Nephron (organoid): ENCODE measurements around the gene DNMT3A.

Experiments
- H3K27ac Mint-ChIP-seq, 3 experiments: 2 replicates each; pipeline ENCODE4 v1.8.0; 2020; ENCODE audit warnings: mixed read lengths in 3 of 3, mild to moderate bottlenecking in 2 of 3, moderate library complexity in 1 of 3
- H3K27me3 Mint-ChIP-seq: 2 replicates; pipeline ENCODE4 v1.8.0; 2021; ENCODE audit warnings: low read depth, mild to moderate bottlenecking, moderate library complexity, mixed read lengths
- H3K36me3 Mint-ChIP-seq: 2 replicates; pipeline ENCODE4 v1.8.0; 2020; ENCODE audit warnings: low read depth, mixed read lengths
- H3K4me1 Mint-ChIP-seq: 2 replicates; pipeline ENCODE4 v1.8.0; 2020; ENCODE audit warnings: mixed read lengths
- H3K4me3 Mint-ChIP-seq, 3 experiments: 2 replicates each; pipeline ENCODE4 v1.8.0; 2020; ENCODE audit warnings: mild to moderate bottlenecking in 3 of 3, mixed read lengths in 3 of 3, moderate library complexity in 2 of 3
- H3K9me3 Mint-ChIP-seq: 2 replicates; pipeline ENCODE4 v1.8.0; 2020; ENCODE audit warnings: mixed read lengths
- CTCF ChIP-seq, 3 experiments: fragments of 200-600 bp; sonication (generic); IDR thresholded peaks; one replicate each; pipeline ENCODE4 v1.5.0; 2021; ENCODE audit warnings: antibody characterized with exemption in 3 of 3; ENCODE audit not compliant: unreplicated experiment in 3 of 3

The DNMT3A gene

DNA sequence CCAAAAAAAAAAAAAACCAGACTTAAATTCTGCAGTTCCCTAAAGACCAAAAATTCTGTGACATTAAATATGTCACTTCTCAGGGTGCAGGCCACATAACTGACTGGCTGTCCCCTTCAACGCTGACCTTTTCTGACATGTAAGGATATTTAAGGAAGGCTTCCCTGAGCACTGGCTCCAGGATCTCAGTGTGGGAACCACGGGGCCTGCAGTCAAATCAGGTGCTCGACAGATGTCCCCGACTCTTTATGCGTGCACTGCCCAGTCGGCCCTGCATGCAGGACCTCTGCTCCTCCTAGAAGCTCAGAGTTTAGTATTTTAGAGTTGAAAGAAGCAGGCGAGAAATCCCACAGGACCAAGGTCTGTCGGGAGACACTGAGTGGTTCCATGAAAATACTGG, 104.0 kb downstream of the DNMT3A start:
- Mint-ChIP-seq H3K4me3 (no peak overlapping the region), H3K9me3 (no peaks in the 10 kb centered on the region), H3K27me3 (peaks cover 3% of the 10 kb centered on the region), H3K4me1 (peaks cover 6% of the 10 kb centered on the region), H3K27ac (no peak overlapping the region), H3K36me3 (peaks cover 83% of the 10 kb centered on the region)
- TF ChIP-seq CTCF (IDR thresholded peaks at IDR 0.05; ENCODE audit: unreplicated experiment in 3 of 3), result no peak

DNA sequence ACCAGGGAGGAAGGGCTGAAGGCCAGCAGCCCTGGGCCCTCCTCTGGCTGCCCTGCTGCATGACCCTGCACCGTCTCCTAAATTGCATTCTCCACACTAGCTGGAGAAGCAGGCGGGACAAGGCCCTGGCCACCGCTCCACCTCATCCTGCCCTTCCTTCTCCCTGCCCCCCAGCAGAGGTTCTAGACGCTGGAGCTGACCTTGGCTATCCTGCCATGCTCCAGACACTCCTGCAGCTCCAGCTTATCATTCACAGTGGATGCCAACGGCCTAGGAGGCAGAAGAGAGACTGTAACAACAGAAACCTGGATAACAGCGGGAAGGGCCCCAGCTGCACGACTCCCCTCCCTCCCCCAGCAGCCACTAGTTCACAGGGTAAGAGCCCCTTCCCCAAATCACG, 105.0 kb downstream of the DNMT3A start:
- H3K27me3 Mint-ChIP-seq, result peaks cover 3% of the 10 kb centered on the region
- H3K27ac Mint-ChIP-seq, result no peak overlapping the region
- peaks cover 10% of the 10 kb centered on the region for H3K4me1 Mint-ChIP-seq
- H3K36me3 Mint-ChIP-seq, result peaks cover 82% of the 10 kb centered on the region
- TF ChIP-seq CTCF (IDR thresholded peaks at IDR 0.05; ENCODE audit: unreplicated experiment in 3 of 3), result no peak
- no peak overlapping the region for H3K4me3 Mint-ChIP-seq
- no peaks in the 10 kb centered on the region for H3K9me3 Mint-ChIP-seq

- Mint-ChIP-seq H3K27ac (no peak overlapping the region), H3K27me3 (peaks cover 3% of the 10 kb centered on the region), H3K9me3 (no peaks in the 10 kb centered on the region), H3K36me3 (peaks cover 65% of the 10 kb centered on the region), H3K4me1 (peaks cover 19% of the 10 kb centered on the region), H3K4me3 (no peak overlapping the region)
- no peak for TF ChIP-seq CTCF (IDR thresholded peaks at IDR 0.05; ENCODE audit: unreplicated experiment in 3 of 3)
Measured at GRCh38 chr2:25234738-25235137, 107.0 kb downstream of the DNMT3A start.

DNA sequence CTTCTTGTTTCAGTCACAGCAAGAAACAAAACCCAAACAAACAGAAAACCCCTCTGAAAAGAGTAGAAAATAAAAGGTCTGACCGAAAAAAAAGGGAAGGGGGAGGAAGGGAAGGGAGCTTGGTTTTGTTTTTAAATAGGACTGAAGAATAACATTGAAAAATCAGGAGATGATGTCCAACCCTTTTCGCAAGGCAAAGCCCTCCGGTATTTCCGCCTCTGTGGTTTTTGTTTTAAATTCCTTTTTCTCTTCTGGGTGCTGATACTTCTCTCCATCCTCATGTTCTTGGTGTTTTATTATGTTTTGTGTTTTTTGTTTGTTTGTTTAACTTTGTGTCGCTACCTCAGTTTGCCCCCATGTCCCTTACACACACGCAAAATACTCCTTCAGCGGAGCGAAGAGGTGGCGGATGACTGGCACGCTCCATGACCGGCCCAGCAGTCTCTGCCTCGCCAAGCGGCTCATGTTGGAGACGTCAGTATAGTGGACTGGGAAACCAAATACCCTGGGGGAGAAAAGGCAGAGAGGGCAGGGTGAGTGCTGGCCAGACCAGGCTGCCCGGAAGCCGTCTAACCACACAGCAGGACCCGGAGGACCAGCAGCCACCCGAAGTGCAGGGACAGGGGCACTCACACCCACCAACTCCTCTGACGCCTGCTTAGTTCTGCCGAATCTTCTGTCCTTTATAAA, 107.7 kb downstream of the DNMT3A start:
- Mint-ChIP-seq H3K36me3 (peaks cover 61% of the 10 kb centered on the region), H3K4me3 (no peak overlapping the region), H3K4me1 (peaks cover 26% of the 10 kb centered on the region), H3K9me3 (no peaks in the 10 kb centered on the region), H3K27me3 (peaks cover 3% of the 10 kb centered on the region), H3K27ac (no peak overlapping the region)
- no peak for TF ChIP-seq CTCF (IDR thresholded peaks at IDR 0.05; ENCODE audit: unreplicated experiment in 3 of 3)

DNA sequence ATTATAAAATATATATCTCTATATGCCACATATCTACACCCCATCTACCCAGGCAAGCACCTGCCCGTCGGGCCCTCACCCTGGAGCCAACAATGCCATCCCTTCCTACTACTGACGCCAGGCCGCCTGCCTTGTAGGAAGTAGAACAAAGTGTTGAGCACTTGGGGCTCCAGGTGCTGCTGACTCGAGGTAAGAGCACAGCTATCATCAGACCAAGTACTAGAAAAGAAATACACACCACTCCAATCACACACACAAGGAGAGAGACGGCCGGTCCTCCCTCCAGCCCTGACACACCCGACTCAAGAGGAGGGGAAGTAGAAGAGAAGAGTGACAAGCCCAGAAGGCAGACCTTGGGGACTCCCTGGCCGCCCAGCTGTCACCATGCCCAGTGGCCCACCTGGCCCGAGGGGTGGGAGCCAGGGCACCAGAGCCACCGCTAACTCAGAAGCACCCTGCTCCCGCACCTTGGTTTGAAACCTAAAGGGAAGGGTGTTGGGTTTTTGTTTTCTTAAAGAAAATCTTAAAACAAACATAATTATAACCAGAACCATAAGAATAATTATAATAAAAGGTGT, 109.4 kb downstream of the DNMT3A start:
- peaks cover 3% of the 10 kb centered on the region for H3K27me3 Mint-ChIP-seq
- no peaks in the 10 kb centered on the region for H3K9me3 Mint-ChIP-seq
- H3K36me3 Mint-ChIP-seq, result peaks cover 51% of the 10 kb centered on the region
- H3K4me3 Mint-ChIP-seq, result no peak overlapping the region
- H3K27ac Mint-ChIP-seq, result peak overlapping the region in 1 of 3 experiments; percentile 71
- peaks cover 32% of the 10 kb centered on the region for H3K4me1 Mint-ChIP-seq
- TF ChIP-seq CTCF (IDR thresholded peaks at IDR 0.05; ENCODE audit: unreplicated experiment in 3 of 3), result no peak

- peaks cover 3% of the 10 kb centered on the region for H3K27me3 Mint-ChIP-seq
- H3K4me3 Mint-ChIP-seq, result no peak overlapping the region
- no peak for TF ChIP-seq CTCF (IDR thresholded peaks at IDR 0.05; ENCODE audit: unreplicated experiment in 3 of 3)
Measured at GRCh38 chr2:25230948-25231311, 110.8 kb downstream of the DNMT3A start.

More at GRCh38 chr2:25230948-25231311, 110.8 kb downstream of the DNMT3A start:
- Mint-ChIP-seq H3K36me3 (peaks cover 42% of the 10 kb centered on the region), H3K27ac (no peak overlapping the region), H3K9me3 (no peaks in the 10 kb centered on the region), H3K4me1 (peaks cover 32% of the 10 kb centered on the region)
